Measurements from ENCODE around the gene B4GAT1. TPM values are rescaled to one million over a fixed set of nuclear protein-coding genes. Genes with fewer than 3 reads are reported as not detected.
"Not testable (repeated sequence)": the region's sequence is repeated elsewhere in the genome, so short reads cannot be mapped to it uniquely, and the experiment has no call there.

B4GAT1 gene
- polyA plus RNA-seq, 1 donor from 2014 or later: 6.1 TPM

DNA sequence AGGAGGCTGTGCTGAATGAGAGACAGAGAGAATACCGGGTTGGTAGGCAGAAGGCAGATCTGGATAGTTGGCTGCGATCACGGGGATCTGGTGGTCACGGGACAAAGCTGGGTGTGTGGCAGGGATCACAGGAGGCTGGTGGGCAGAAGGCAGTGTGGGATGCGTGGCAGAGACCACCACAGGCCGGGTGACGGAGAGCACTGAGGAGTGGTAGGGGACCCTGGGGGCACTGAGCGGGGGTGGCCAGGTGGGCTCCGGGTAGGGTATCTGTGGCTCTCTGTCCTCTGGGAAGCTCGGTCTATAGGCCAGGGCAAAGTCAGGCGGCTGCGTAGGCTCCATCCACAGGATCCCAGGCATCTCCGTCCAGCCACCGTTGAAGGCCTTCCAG is 31.9 kb downstream of the B4GAT1 start:
- Mint-ChIP-seq H3K9me3 (no peaks in the 10 kb centered on the region), H3K27ac (peak overlapping the region; percentile 43 to 88 (median 71)), H3K36me3 (no peaks in the 10 kb centered on the region), H3K4me3 (peak overlapping the region in 2 of 4 donors; percentile 38 to 57), H3K4me1 (peaks cover 11 to 29% (median 21%) of the 10 kb centered on the region in 3 donors), H3K27me3 (no peaks in the 10 kb centered on the region)

DNA sequence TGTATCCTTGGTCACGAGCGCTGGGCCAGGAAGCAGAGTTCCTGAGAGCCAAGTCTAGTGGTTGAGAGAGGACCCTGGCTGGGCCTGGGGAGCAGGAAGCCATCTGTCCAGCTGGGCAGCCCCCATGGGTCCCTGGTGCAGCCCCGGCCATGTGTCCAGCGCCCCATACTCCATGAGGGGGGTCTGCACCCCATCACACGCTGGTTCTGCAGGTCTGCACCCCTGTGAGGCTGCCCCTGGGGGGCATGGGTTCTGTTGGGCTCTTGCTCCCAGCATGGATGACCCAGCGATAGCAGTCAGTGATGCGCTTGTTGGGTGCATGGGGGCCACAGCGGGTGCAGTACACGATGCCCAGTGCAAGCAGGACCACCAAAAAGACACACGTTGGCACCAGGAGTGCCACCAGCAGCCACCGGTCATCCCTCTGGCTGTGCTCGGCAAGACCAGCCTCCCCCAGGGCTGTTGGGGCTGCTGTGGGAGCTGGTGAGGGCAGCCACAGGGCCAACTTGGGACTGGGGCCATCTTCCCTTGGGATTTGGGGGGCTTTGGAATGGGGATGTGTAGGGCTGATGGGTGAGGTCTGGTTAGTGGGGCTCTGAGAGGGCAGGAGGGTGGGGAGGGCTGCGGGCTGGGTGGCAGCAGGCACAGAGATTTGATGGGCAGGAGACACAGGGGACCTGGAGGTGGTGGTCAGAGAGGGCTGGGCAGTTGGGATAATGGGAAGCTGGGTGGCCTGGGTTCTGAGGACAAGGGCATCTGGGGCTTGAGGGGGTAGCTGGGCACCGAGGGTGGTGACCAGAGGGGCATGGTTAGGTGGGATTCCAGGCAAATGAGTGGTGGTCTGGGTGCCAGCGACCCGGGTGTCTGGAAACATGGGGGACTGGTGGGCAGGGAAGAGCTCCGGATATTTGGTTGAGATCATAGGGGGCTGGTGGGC is 32.6 kb downstream of the B4GAT1 start:
- peak overlapping the region; percentile 18 to 88 (median 18) for H3K27ac Mint-ChIP-seq
- H3K27me3 Mint-ChIP-seq: no peaks in the 10 kb centered on the region
- H3K9me3 Mint-ChIP-seq: no peaks in the 10 kb centered on the region
- no peaks in the 10 kb centered on the region for H3K36me3 Mint-ChIP-seq
- H3K4me3 Mint-ChIP-seq: peak overlapping the region in 3 of 4 donors; percentile 41 to 58 (median 57)
- H3K4me1 Mint-ChIP-seq: peaks cover 11 to 28% (median 21%) of the 10 kb centered on the region in 3 donors

DNA sequence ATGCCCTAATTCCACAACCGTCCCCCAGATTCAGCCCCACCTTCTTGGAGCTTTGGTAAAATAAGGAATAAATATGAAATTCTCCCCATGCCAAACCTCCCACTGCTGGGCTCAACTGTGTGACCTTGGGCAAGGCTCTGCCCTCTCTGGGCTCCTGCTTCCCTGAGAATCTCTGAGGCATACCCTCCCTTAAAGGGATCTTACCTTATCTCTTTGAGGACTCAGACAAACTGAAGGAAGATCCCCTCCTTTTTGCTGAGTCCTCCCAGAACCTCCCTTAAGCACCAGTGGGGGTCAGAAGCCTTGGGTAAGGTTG is 33.3 kb downstream of the B4GAT1 start:
- Mint-ChIP-seq H3K36me3 (no peaks in the 10 kb centered on the region), H3K27me3 (no peaks in the 10 kb centered on the region), H3K4me3 (peak overlapping the region in 1 of 4 donors; percentile 6), H3K27ac (peak overlapping the region; percentile 18 to 23 (median 18)), H3K9me3 (no peaks in the 10 kb centered on the region), H3K4me1 (peaks cover 11 to 27% (median 21%) of the 10 kb centered on the region in 3 donors)

DNA sequence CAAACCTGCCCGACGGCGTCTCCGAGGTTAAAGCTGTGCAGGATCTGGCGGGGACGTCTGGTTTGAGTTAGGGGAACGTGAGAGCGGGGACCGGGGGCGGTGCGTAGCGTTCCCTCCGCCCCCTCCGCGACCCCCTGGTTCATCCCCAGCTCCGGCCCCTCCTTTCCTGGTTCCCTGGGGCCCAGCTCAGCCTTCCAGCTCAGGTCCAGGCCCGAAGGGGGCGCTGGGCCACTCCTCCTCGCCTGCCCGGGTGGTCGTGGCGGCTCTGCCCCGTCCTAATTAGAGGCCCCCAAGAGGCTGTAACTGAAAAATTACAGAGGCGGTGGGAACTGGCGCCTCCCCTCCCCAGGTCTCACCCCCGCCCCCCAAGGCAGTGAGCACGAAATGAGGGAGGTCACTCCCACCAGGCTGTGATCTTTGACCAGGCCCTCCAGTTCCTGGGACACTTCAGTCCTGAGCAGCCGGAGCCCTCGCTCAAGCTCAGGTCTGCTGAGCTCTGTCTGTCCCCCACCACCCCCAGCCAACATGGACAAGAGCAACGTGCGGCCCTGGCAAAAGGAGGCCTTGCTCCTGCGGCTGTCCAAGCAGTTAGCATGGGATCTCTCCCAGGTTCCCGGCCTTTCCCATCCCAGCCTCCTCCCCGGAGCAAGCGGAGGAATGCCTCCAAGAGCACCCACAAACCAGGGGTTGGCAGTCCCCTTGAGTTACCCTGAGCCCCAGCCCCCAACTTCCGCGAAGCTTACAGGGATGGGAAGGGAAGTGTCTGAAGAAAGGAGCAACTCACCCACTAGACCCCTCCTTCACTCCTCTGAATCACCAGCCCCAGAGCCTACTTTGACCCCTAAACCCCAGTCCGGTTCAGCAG is 33.9 kb downstream of the B4GAT1 start:
- Mint-ChIP-seq H3K9me3 (no peaks in the 10 kb centered on the region), H3K27ac (peak overlapping the region; percentile 83 to 99 (median 94)), H3K4me3 (peak overlapping the region; percentile 88 to 100 (median 96)), H3K36me3 (no peaks in the 10 kb centered on the region), H3K4me1 (peaks cover 5 to 22% (median 15%) of the 10 kb centered on the region in 3 donors), H3K27me3 (no peaks in the 10 kb centered on the region)

DNA sequence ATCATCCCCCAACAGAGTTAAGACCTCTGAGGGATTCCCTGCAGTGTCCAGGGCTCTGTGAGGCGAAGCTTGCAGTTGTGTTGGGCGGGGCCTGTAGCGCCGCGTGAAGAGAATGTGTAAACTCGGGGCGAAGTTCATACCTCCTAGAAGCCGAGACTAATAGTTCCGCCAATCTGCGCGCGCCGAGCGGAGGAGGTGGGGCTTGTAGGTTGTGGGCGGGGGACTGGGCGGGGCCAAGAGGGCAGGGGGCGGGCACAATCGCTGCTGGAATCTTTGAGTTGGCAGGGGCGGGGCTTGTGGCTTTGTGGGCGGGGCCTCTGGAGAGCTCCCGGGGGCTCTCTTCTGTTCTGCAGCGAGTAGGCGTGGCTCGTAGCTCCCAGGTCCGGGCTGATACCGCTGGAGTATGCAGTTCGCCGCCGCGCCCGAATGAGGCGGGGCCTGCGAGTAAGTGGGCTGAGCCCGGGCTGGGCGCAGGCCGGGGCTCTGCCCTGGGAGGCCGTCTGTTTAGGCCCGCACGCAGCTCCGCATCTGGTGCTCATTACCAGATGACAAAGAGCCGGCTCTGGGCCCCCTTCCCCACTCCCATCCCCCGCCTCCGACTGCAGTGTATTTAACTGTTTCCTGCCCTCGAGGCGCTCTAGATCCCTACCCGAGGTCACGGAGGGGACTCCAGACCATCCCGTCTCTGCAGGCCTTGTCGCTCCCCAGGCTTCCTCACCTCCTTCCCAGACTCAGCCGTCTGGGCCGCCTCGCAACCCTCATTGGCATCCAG is 34.7 kb downstream of the B4GAT1 start:
- Mint-ChIP-seq H3K9me3 (no peaks in the 10 kb centered on the region), H3K36me3 (no peaks in the 10 kb centered on the region), H3K27me3 (no peaks in the 10 kb centered on the region), H3K4me1 (peaks cover 0 to 14% (median 9%) of the 10 kb centered on the region in 3 donors), H3K4me3 (peak overlapping the region; percentile 88 to 100 (median 96)), H3K27ac (peak overlapping the region; percentile 83 to 99 (median 94))

DNA sequence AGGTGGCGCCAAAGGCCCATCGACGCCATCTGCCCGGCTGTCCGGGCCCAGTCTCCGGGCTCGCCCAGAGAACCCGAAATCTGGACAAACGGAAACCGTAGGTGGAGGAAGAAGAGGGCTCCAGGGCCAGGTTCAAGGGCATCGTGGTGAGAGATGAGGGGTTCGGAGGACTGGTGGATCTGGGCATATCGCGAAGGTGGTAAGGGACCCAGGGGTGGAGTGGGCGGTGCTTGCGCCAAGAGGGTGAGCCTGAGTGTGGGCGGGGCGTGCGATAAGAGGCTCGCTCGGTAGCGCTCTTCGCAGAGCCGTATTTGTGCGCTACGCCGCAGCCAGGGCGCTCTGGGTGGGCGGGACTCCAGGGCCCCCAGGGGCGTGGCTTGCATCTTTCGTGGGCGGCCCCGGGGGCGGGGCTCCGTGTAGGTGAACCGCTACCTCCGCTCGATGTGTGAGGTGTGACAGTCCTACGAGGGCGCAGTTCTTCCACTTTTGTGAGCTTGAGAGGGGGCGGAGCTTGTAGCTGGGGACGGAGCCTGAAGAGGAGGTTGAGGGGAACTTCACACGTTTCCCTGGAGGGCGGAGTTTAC is 35.4 kb downstream of the B4GAT1 start:
- Mint-ChIP-seq H3K27ac (peak overlapping the region; percentile 83 to 99 (median 94)), H3K36me3 (no peaks in the 10 kb centered on the region), H3K4me1 (peaks cover 0 to 9% (median 4%) of the 10 kb centered on the region in 3 donors), H3K9me3 (no peaks in the 10 kb centered on the region), H3K27me3 (no peaks in the 10 kb centered on the region), H3K4me3 (peak overlapping the region; percentile 88 to 100 (median 96))

DNA sequence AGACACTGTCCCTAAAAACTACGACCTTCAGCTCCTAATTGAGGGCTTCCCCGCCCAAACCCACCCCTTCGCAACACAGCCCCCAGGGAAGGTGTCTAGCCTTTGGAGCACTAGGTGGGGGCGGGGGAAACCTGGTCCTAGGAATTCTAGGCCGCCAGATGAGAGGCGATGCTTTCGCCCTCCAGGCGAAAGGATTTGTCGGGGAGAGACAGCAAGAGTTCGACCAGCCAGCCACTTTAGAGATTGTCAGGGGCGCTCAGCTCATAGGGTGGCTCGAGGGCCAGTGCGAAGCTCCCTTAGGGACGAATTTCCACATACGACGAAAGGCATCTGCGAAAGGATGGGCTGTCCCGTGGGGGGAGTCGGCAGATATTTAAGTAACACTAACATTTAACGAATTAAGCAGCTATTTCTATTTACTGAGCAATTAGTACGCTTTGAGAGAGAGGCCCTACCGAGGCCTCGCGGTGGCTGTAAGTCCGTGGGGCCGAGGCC is 35.9 kb downstream of the B4GAT1 start:
- H3K27me3 Mint-ChIP-seq: no peaks in the 10 kb centered on the region
- H3K4me3 Mint-ChIP-seq: peak overlapping the region; percentile 88 to 100 (median 96)
- H3K4me1 Mint-ChIP-seq: peaks cover 0 to 9% (median 4%) of the 10 kb centered on the region in 3 donors
- H3K27ac Mint-ChIP-seq: peak overlapping the region; percentile 83 to 99 (median 94)
- no peaks in the 10 kb centered on the region for H3K9me3 Mint-ChIP-seq
- no peaks in the 10 kb centered on the region for H3K36me3 Mint-ChIP-seq

DNA sequence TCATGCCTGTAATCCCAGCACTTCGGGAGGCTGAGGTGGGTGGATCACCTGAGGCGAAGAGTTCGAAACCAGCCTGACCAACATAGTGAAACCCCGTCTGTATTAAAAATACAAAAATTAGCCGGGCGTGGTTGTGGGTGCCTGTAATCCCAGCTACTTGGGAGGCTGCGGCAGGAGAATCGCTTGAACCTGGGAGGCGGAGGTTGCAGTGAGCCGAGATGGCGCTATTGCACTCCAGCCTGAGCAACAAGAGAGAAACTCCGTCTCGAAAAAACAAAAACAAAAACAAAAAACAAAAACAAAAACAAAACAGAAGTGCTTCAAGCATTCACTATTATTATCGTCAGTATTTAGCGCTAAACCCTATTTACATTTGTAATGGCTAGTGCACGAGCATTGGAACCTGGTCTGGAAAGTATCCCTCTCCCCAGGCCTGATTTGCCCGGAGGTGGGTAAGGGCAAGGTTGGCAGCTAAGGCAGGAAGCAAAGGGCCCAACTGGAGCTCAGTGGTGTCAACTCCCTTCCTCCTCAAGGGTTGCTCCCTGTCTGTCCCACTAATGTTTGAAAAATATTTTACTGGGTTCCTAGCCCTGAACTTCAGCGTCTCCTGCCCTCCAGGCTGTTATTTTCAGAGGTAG is 36.5 kb downstream of the B4GAT1 start:
- H3K4me3 Mint-ChIP-seq: peak overlapping the region in 1 of 4 donors; percentile 42
- peak overlapping the region in 2 of 3 donors; percentile 39 to 83 for H3K27ac Mint-ChIP-seq
- H3K9me3 Mint-ChIP-seq, H3K4me1 Mint-ChIP-seq, H3K36me3 Mint-ChIP-seq, H3K27me3 Mint-ChIP-seq: not testable (repeated sequence)

DNA sequence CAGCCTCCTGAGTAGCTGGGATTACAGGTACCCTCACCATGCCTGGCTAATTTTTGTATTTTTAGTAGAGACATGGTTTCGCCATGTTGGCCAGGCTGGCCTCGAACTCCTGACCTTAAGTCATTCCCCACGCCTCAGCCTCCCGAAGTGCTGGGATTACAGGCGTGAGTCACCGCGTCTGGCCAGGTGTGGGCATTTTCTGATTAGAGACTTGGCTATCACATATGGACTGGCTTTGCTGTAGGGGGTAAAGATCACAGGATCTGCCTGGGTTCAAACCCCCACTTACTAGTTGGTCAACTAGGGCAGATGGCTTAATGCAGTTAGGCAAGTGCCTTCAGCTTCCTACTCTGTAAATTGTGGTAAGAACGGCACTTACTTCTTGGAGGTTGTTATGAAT is 37.1 kb downstream of the B4GAT1 start:
- H3K4me1 Mint-ChIP-seq: peaks cover 0 to 8% (median 4%) of the 10 kb centered on the region in 3 donors
- no peaks in the 10 kb centered on the region for H3K36me3 Mint-ChIP-seq
- H3K9me3 Mint-ChIP-seq: no peaks in the 10 kb centered on the region
- H3K4me3 Mint-ChIP-seq: peak overlapping the region in 1 of 4 donors; percentile 42
- no peak overlapping the region for H3K27ac Mint-ChIP-seq
- no peaks in the 10 kb centered on the region for H3K27me3 Mint-ChIP-seq

DNA sequence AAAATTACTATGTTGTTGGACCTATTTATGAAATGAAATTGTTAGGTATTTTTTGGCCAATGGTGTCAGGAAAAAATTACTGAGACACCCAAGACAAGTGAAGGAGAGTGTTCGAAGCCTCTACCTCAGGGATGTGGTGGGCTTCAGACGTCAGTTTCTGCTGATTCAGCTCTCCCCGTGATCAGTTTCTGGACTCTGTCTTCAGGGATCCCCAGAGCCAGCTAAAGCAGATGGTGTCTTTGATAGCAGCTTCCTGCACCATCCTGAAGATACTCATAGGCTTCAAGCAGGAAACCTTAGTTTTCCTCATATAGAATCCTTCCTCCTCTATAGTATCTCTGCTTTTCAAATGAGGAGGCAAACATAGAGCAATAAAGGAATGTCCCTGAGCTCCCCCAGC is 38.0 kb downstream of the B4GAT1 start:
- H3K36me3 Mint-ChIP-seq: no peaks in the 10 kb centered on the region

DNA sequence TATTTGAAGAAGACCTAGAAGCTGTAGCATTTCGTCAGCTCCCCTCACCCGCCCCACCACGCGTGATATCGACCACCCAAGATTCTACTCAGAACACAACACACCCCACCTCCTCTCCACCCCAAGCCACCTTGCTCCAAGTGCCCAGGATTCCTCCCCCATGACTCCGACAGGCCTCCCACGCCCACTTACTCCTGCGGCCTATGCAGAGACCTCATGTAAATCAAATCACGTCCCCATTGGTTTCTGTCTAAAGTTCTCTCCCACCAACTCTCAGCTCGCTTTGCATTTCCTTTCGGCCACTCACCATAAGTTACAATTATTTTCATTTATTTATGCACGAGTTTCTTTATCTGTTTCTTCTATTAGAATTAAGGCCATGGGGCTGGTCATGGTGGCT is 44.8 kb downstream of the B4GAT1 start:
- Mint-ChIP-seq H3K27ac (peak overlapping the region in 2 of 3 donors; percentile 46 to 53), H3K9me3 (no peaks in the 10 kb centered on the region), H3K4me1 (peaks cover 0 to 1% (median 0%) of the 10 kb centered on the region in 3 donors), H3K4me3 (no peak overlapping the region), H3K27me3 (peaks cover 3% of the 10 kb centered on the region), H3K36me3 (no peaks in the 10 kb centered on the region)

More for the DNA sequence above, 38.0 kb downstream of the B4GAT1 start:
- peak overlapping the region in 2 of 3 donors; percentile 59 to 86 for H3K27ac Mint-ChIP-seq
- no peak overlapping the region for H3K4me3 Mint-ChIP-seq
- peaks cover 0 to 8% (median 4%) of the 10 kb centered on the region in 3 donors for H3K4me1 Mint-ChIP-seq
- H3K9me3 Mint-ChIP-seq: no peaks in the 10 kb centered on the region
- H3K27me3 Mint-ChIP-seq: peaks cover 3% of the 10 kb centered on the region

DNA sequence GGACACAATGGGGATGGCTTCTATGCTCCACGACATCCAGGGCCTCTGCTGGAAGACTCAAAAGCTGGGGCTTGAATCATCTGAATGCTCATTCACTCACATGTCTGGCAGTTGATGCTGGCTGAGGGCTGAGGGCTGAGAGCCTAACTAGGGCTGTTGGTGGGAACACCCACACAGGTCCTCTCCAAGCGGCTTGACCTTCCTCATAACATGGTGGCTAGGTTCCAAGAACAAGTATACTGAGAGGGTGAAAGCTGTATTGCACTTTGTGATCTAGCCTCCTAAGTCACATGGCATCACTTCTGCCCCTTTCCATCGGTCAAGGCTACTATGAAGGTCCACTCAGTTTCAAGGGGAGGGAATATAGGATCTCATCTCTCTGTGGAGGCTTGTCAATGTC is 48.2 kb downstream of the B4GAT1 start:
- Mint-ChIP-seq H3K4me1 (no peaks in the 10 kb centered on the region), H3K27ac (no peak overlapping the region)

DNA sequence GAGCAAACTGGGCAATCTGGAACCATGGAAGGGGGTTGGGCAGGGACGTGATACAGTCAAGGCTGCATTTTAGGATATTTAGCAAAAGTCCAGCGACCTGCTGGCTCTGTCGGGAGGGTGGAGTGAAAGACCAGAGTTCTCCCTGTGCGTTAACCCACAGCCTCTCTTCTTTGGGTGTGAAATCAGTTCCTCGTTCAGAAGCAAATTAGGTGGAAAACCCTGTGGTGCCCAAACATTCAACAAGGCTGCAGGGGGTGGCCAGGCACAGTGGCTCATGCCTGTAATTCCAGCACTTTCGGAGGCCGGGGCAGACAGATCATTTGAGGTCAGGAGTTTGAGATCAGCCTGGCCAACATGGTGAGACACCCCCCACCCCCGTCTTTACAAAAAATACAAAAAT is 49.8 kb downstream of the B4GAT1 start:
- Mint-ChIP-seq H3K36me3 (peaks cover 3% of the 10 kb centered on the region), H3K4me1 (peaks cover 0 to 3% (median 2%) of the 10 kb centered on the region in 3 donors), H3K4me3 (no peak overlapping the region), H3K27me3 (peaks cover 7% of the 10 kb centered on the region), H3K27ac (peak overlapping the region in 1 of 3 donors; percentile 85), H3K9me3 (no peaks in the 10 kb centered on the region)

More for the DNA sequence above, 48.2 kb downstream of the B4GAT1 start:
- Mint-ChIP-seq H3K27me3 (no peaks in the 10 kb centered on the region), H3K9me3 (no peaks in the 10 kb centered on the region), H3K4me3 (no peak overlapping the region), H3K36me3 (peaks cover 3% of the 10 kb centered on the region)

All from IgD-negative memory B cell (primary cell).